ENCODE data around the gene PRCP. TPM values are rescaled to one million over a fixed set of nuclear protein-coding genes. Genes with fewer than 3 reads are reported as not detected.
A peak's percentile ranks its signal among the peaks of the same experiment; 100 is the strongest.

PRCP gene
- polyA plus RNA-seq, 4 donors = 276 to 327 (median 317) TPM

GRCh38 chr11:82791779-82792178 is 108.5 kb downstream of the PRCP start:
- no peak for DNase-seq (ENCODE audit: low read depth in 4 of 4, low spot score in 3 of 4)

- no peak for DNase-seq (ENCODE audit: low read depth in 4 of 4, low spot score in 3 of 4)
Observed at GRCh38 chr11:82790723-82791484, 109.3 kb downstream of the PRCP start.

GRCh38 chr11:82787981-82788380 is 112.2 kb downstream of the PRCP start:
- no peak for DNase-seq (ENCODE audit: low read depth in 4 of 4, low spot score in 3 of 4)

- DNase-seq (ENCODE audit: low read depth in 4 of 4, low spot score in 3 of 4) = no peak
Observed at GRCh38 chr11:82786836-82787235, 113.4 kb downstream of the PRCP start.

- no peak for DNase-seq (ENCODE audit: low read depth in 4 of 4, low spot score in 3 of 4)
Observed at GRCh38 chr11:82786001-82786400, 114.2 kb downstream of the PRCP start.

- no peak for DNase-seq (ENCODE audit: low read depth in 4 of 4, low spot score in 3 of 4)
Observed at GRCh38 chr11:82782825-82783374, 117.3 kb downstream of the PRCP start.

- peak in 1 of 4 donors; percentile 10 for DNase-seq (ENCODE audit: low read depth in 4 of 4, low spot score in 3 of 4)
Observed at GRCh38 chr11:82778776-82779175, 121.5 kb downstream of the PRCP start.

GRCh38 chr11:82776377-82776776 is 123.9 kb downstream of the PRCP start:
- no peak for DNase-seq (ENCODE audit: low read depth in 4 of 4, low spot score in 3 of 4)

- DNase-seq (ENCODE audit: low read depth in 4 of 4, low spot score in 3 of 4) = no peak
Observed at GRCh38 chr11:82775736-82776346, 124.4 kb downstream of the PRCP start.

- no peak for DNase-seq (ENCODE audit: low read depth in 4 of 4, low spot score in 3 of 4)
Observed at GRCh38 chr11:82775218-82775617, 125.0 kb downstream of the PRCP start.

Other genes with a start within 250 kb of the PRCP start
- gene FAM181B, start 166.6 kb downstream of the PRCP start, polyA plus RNA-seq (ENCODE audit: insufficient read length in 4 of 4) = 1 to 10 TPM; 2.5 to 3.9 (median 3.1) TPM
- 1 to 10 TPM; 6.0 to 7.3 (median 6.9) TPM for gene DDIAS, start 1.3 kb upstream of the PRCP start, polyA plus RNA-seq (ENCODE audit: insufficient read length in 4 of 4)
- 1 to 10 TPM; 7.1 to 8.5 (median 8.3) TPM for gene RAB30, start 171.5 kb upstream of the PRCP start, polyA plus RNA-seq (ENCODE audit: insufficient read length in 4 of 4)

Measured in right renal pelvis (tissue), 4 donors.